Fibroblast of mammary gland (primary cell): ENCODE data around the gene AIPL1.

Source experiments
- DNase-seq: peaks from one replicate; pipeline ENCODE4 v3.0.0-alpha.2; 2010; ENCODE audit warnings: low read depth
- H3K4me3 ChIP-seq: 2 replicates; pipeline ENCODE4 v1.5.1; 2011; ENCODE audit warnings: low read depth, mild to moderate bottlenecking, low read length, moderate library complexity; ENCODE audit not compliant: control insufficient read depth
- CTCF ChIP-seq: conservative IDR thresholded peaks from 2 replicates; pipeline ENCODE4 v1.5.1; 2011; ENCODE audit warnings: low read depth, low read length, inconsistent platforms; ENCODE audit not compliant: control insufficient read depth, insufficient read depth

AIPL1 gene

GRCh38 chr17:6420173-6420641 lies 14.7 kb downstream of the AIPL1 start:
- no peak overlapping the region for H3K4me3 ChIP-seq
- DNase-seq = peak; percentile 12
- peak; percentile 43 for TF ChIP-seq CTCF

GRCh38 chr17:6415616-6416015 lies 19.3 kb downstream of the AIPL1 start:
- DNase-seq = no peak
- no peak for TF ChIP-seq CTCF
- no peak overlapping the region for H3K4me3 ChIP-seq

- H3K4me3 ChIP-seq = no peak overlapping the region
- TF ChIP-seq CTCF = peak; percentile 54
- peak; percentile 47 for DNase-seq
These were observed 21.9 kb downstream of the AIPL1 start for GRCh38 chr17:6413065-6413464.

GRCh38 chr17:6408735-6409134 lies 26.2 kb downstream of the AIPL1 start:
- no peak for TF ChIP-seq CTCF
- no peak for DNase-seq
- H3K4me3 ChIP-seq = no peak overlapping the region

- no peak for TF ChIP-seq CTCF
- DNase-seq = no peak
- H3K4me3 ChIP-seq = no peak overlapping the region
These were observed 26.6 kb downstream of the AIPL1 start for GRCh38 chr17:6408276-6408675.

- no peak overlapping the region for H3K4me3 ChIP-seq
- DNase-seq = peak; percentile 14
- TF ChIP-seq CTCF = no peak
These were observed 32.7 kb downstream of the AIPL1 start for GRCh38 chr17:6402258-6402657.

- no peak for TF ChIP-seq CTCF
- no peak overlapping the region for H3K4me3 ChIP-seq
- no peak for DNase-seq
These were observed 36.0 kb downstream of the AIPL1 start for GRCh38 chr17:6398955-6399354.
